Glomerular visceral epithelial cell (primary cell): Measurements from ENCODE around the gene HTR6.
"Not testable (repeated sequence)": the region's sequence is repeated elsewhere in the genome, so short reads cannot be mapped to it uniquely, and the experiment has no call there.

ENCODE experiments used
- DNase-seq: peaks from one replicate; pipeline ENCODE4 v3.0.0-alpha.2; 2016; ENCODE audit errors: extremely low spot score

The HTR6 gene

DNA sequence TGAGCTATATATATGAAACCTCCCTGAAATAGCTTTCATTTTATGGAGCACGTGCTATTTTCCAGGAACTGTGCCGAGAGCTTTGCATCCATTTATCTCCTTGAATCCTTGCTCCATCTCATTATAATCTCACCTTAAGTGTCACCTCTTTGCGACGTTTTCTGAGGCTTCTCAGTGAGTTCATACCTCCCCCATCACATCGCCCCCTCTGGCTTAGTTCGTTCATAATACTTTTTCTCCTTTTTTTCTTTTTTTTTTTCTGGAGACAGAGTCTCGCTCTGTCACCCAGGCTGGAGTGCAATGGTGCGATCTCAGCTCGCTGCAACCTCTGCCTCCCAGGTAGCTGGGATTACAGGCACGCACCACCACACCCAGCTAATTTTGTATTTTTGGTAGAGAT, 25.4 kb upstream of the HTR6 start:
- DNase-seq, result not testable (repeated sequence)

GRCh38 chr1:19639999-19640362, 24.7 kb upstream of the HTR6 start:
- DNase-seq, result no peak

GRCh38 chr1:19640363-19641316, 24.0 kb upstream of the HTR6 start:
- peak; percentile 76 for DNase-seq

DNA sequence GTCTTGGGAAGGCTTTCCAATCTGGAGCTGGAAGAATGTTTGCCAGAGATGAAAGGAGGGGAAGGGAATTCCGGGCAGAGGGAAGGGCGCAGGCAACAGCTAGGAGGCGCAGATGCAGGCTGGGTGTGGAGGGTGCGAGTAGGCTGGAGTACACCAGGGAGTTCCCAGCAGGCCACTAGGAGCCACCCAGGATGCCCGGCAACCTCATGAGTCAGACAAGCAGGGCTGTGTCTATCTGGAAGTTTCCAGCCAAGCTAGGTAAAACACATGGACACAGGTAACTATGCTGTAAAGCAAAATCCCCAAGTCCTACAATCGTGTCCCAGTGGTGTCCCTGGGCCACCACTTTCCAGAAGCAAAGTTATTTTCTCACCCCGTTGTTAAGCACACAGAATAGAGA, 21.6 kb upstream of the HTR6 start:
- peak; percentile 73 for DNase-seq

GRCh38 chr1:19643602-19644394, 20.9 kb upstream of the HTR6 start, which contains the start of gene NBL1:
TSS of gene NBL1 (plus strand) at chr1:19644311. CDS start at chr1:19655031, 10,720 bp downstream.
- DNase-seq, result peak; percentile 75

GRCh38 chr1:19644395-19644680, 20.3 kb upstream of the HTR6 start:
- no peak for DNase-seq

- peak; percentile 29 for DNase-seq
Measured at GRCh38 chr1:19644681-19645410, 19.8 kb upstream of the HTR6 start.

- peak; percentile 31 for DNase-seq
Measured at GRCh38 chr1:19645411-19646251, 19.0 kb upstream of the HTR6 start.

GRCh38 chr1:19646377-19647319, 18.0 kb upstream of the HTR6 start:
- DNase-seq, result no peak

- DNase-seq, result no peak
Measured at GRCh38 chr1:19647643-19648042, 17.0 kb upstream of the HTR6 start.

DNA sequence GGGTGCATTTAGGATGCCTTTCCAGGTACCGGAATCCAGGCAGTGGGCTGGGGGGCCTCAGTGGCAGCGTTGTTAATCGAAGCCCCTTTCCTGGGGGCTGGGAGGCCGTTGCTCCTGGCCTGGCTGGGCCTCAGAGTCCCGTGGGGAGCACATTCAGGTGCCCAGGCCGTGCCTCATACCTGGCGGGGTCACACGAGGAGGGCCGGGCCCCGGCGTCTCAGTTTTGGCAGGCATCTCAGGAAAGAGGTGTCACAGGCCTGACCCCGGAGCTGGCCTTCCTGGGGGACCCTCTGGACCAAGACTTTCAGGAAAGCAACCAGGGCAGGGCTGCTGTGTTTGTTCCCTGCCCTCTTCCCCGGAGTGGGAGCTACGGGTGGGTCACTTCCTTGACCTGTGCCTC, 16.4 kb upstream of the HTR6 start:
- no peak for DNase-seq

DNA sequence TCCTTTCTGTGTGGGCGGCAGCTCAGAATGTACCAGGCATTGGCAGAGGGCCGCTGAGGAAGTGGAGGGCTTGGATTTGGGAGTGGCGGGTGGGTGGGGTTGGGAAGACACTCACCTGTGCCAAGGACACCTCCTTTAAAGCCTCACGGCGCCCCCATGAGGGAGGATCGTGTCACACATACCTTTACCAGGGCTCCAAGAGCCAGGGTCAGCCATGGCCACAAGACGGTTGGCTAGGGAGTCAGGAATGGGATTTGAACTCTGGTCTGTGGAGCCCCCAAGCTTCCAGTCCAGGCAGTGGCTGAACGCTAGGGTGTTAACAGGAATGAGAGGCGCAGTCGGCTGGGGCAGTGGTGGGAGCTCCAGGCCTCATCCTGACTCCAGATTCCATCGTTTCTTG, 16.0 kb upstream of the HTR6 start:
- DNase-seq, result no peak

GRCh38 chr1:19650416-19651140, 14.1 kb upstream of the HTR6 start:
- DNase-seq, result no peak

- peak; percentile 41 for DNase-seq
Measured at GRCh38 chr1:19651141-19651737, 13.4 kb upstream of the HTR6 start.

GRCh38 chr1:19654386-19654785, 10.3 kb upstream of the HTR6 start:
- DNase-seq, result no peak

DNA sequence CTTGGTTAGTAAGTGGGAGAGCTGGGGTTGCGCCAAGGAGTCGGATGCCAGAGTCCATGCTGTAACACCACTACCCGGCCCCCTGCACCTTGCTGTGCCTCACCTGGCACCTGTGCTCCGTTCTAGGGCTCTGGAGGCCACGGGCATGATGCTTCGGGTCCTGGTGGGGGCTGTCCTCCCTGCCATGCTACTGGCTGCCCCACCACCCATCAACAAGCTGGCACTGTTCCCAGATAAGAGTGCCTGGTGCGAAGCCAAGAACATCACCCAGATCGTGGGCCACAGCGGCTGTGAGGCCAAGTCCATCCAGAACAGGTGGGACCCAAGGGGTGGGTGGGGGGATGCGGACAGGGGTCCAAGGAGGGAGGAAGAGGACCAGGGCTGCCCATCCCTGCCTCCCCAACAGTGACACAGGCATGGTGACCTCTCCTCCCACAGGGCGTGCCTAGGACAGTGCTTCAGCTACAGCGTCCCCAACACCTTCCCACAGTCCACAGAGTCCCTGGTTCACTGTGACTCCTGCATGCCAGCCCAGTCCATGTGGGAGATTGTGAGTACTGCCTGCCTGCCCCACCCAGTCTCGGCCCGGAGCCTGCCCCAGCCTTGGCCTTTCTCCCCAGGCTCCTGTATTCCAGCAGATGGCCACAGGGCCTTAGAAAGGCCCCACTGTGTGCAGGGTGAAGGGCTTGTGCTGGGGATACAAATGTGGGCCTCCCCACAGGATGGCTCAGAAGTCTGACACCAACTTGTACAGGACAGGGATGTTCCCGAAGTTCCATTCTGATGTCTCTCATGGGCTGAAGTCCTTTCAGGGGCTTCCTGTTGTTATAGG, 9.6 kb upstream of the HTR6 start:
- DNase-seq, result no peak

DNA sequence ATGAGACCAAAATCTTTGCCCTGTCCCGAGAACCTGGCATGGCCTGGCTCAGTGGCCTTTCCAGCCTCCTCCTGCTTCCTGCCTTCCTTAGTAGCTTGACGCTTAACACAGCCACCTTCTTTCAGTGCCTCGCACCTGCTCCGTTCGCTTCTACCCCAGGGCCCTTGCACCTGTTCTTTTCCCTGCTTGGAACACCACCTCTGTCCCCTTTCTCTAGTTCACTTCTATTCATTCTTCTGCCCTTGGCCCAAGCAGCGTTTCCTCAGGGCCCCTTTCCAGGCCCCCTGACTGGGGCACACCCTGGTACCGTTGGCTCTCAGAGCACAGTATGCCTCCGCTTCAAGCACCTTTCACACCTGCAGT, 9.0 kb upstream of the HTR6 start:
- DNase-seq, result no peak

DNA sequence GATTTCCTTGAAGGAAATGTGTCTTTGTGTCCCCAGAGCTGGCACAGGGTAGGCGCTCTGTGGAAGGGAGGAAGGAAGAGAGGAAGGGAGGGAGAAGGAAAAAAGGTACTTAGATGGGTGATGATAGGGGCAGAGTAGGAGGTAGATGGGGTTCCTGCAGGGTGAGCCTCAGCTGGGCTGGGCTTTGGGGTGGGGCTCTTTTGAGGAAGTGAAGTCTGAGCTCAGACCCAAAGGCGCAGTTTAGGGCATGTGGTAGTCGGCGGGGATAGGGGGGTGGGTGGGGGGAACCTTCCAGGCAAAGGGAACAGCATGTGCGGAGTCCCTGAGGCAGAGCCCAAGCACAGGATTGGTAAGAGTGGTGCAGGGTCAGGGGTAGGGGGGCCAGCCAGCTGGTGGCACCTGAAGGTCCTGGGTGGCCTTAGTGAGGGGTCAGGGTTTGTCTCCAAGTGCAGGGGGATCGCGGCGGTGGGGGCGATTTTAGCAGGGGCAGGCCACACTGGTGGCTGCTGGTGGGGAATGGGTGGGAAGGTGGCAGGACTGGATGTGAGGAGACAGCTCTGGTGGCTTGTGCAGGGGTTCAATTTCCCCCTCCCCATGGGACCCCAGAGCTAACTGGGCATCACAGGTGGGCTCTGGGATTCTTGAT, 8.4 kb upstream of the HTR6 start:
- DNase-seq, result no peak
